ENCODE results near the gene UBXN1.
"Not testable (repeated sequence)": the region's sequence is repeated elsewhere in the genome, so short reads cannot be mapped to it uniquely, and the experiment has no call there.

The UBXN1 gene

GRCh38 chr11:62656796-62657429 is 22.0 kb downstream of the UBXN1 start:
- Histone ChIP-seq H3K27me3 (ENCODE audit: control insufficient read depth, insufficient read depth, low read length) (no peaks in the 10 kb centered on the region), H3K9me3 (ENCODE audit: control insufficient read depth, insufficient read depth, low read length) (no peaks in the 10 kb centered on the region), H3K4me3 (ENCODE audit: low read length) (no peak overlapping the region), H3K36me3 (ENCODE audit: control insufficient read depth, insufficient read depth, low read length) (no peaks in the 10 kb centered on the region), H3K27ac (ENCODE audit: low read length) (no peak overlapping the region), H3K4me1 (ENCODE audit: control insufficient read depth, insufficient read depth, low read length) (no peaks in the 10 kb centered on the region)
- no CpG with 5 or more reads among the region's 5 CpGs for WGBS (ENCODE audit: insufficient coverage, insufficient read length)
- DNase-seq (ENCODE audit: low read depth, low spot score) = no peak

DNA sequence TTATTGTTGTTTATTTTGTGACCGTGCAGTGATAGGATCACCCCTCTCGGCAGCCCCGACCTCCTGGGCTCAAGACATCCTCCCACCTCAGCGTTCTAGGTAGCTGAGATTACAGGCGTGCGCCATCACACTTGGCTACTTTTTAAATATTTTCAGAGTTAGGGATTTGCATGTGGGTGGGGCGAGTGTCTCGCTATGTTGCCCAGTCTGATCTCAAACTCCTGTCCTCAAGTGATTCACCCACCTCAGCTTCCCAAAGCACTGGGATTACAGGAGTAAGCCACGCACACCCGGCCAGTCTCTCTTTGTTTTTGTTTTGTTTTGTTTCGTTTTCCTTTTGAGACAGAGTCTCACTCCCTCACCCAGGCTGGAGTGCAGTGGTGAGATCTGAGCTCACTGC is 24.6 kb downstream of the UBXN1 start:
- Histone ChIP-seq H3K4me3 (ENCODE audit: low read length) (no peak overlapping the region), H3K27me3 (ENCODE audit: control insufficient read depth, insufficient read depth, low read length) (no peaks in the 10 kb centered on the region), H3K4me1 (ENCODE audit: control insufficient read depth, insufficient read depth, low read length) (no peaks in the 10 kb centered on the region), H3K36me3 (ENCODE audit: control insufficient read depth, insufficient read depth, low read length) (peaks cover 4% of the 10 kb centered on the region), H3K9me3 (ENCODE audit: control insufficient read depth, insufficient read depth, low read length) (no peaks in the 10 kb centered on the region), H3K27ac (ENCODE audit: low read length) (no peak overlapping the region)
- 100% methylated on average over 1 of the region's 11 CpGs for WGBS (ENCODE audit: insufficient coverage, insufficient read length)
- no peak for DNase-seq (ENCODE audit: low read depth, low spot score)

DNA sequence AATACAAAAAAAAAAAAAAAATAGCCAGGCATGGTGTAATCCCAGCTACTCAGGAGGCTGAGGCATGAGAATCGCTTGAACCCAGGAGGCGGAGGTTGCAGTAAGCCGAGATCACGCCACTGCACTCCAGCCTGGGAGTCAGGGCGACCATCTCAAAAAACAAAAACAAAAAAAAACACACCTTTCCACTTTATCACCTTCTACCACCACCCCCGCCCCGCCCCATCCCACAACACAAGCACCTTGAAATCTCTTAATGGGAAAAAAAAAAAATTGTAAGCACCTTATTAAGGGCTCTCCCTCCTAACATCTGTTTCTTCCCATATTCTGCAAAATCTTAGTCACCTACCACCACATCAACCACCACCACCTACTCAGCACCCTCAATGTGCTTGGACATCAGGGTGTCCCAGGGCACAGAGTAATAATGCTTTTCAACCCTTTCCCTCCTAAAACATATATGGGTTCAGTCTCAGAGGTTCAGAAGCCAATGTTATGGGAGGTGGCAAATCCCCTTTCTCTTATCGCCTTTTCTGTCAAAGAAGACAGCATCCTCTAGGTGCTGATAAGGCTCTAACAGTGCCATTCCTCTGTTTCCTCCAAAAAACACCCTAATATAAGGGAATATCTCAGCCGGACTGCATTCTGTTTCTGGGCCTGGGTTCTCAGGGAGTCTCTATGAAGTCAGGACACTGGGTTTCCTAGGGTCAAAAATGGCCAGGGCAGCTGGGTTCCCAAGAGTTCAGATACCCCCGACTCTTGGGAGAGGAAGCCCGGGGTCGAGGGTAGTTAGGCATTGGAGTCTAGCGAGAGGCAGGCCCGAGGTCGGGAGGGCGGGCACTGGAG is 26.5 kb downstream of the UBXN1 start:
- Histone ChIP-seq H3K4me1 (ENCODE audit: control insufficient read depth, insufficient read depth, low read length) (no peaks in the 10 kb centered on the region), H3K36me3 (ENCODE audit: control insufficient read depth, insufficient read depth, low read length) (peaks cover 13% of the 10 kb centered on the region), H3K27ac (ENCODE audit: low read length) (no peak overlapping the region), H3K4me3 (ENCODE audit: low read length) (peak overlapping the region; percentile 98), H3K9me3 (ENCODE audit: control insufficient read depth, insufficient read depth, low read length) (no peaks in the 10 kb centered on the region), H3K27me3 (ENCODE audit: control insufficient read depth, insufficient read depth, low read length) (no peaks in the 10 kb centered on the region)
- WGBS (ENCODE audit: insufficient coverage, insufficient read length) = no CpG with 5 or more reads among the region's 16 CpGs
- DNase-seq (ENCODE audit: low read depth, low spot score) = no peak

DNA sequence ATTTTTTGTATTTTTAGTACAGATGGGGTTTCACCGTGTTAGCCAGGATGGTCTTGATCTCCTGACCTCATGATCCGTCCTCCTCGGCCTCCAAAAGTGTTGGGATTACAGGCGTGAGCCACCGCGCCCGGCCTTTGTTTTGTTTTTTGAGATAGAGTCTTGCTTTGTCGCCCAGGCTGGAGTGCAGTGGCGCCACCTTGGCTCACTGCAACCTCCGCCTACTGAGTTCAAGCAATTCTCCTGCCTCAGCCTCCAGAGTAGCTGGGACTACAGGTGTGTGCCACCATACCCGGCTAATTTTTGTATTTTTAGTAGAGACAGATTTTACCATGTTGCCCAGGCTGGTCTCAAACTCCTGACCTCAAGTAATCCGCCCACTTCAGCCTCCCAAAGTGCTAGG is 28.6 kb downstream of the UBXN1 start:
- H3K27ac ChIP-seq (ENCODE audit: low read length) = not testable (repeated sequence)

DNA sequence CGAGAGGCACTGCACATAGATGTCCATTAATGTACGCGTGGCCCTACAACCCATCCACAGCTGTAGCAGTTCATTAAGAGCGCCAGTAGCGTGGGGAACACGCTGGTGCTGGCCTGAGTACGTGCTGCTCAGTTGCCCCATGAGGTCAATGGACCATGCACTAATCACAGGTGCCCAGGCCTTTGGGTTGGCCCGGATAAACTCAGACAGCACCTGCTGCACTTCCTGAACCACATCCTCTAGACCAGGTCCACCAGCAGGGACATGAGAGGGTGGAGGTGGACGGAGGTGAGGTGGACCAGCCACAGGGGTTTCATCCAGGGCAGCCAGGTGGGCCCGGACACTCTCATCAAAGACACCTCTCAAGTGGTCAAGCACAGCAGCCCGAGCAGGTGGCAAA is 29.4 kb downstream of the UBXN1 start:
- peaks cover 13% of the 10 kb centered on the region for H3K36me3 ChIP-seq (ENCODE audit: control insufficient read depth, insufficient read depth, low read length)
- H3K27ac ChIP-seq (ENCODE audit: low read length) = no peak overlapping the region
- no peak for DNase-seq (ENCODE audit: low read depth, low spot score)
- no peak overlapping the region for H3K4me3 ChIP-seq (ENCODE audit: low read length)
- H3K9me3 ChIP-seq (ENCODE audit: control insufficient read depth, insufficient read depth, low read length) = no peaks in the 10 kb centered on the region
- no CpG with 5 or more reads among the region's 11 CpGs for WGBS (ENCODE audit: insufficient coverage, insufficient read length)
- no peaks in the 10 kb centered on the region for H3K27me3 ChIP-seq (ENCODE audit: control insufficient read depth, insufficient read depth, low read length)
- H3K4me1 ChIP-seq (ENCODE audit: control insufficient read depth, insufficient read depth, low read length) = no peaks in the 10 kb centered on the region

More for the DNA sequence above, 28.6 kb downstream of the UBXN1 start:
- DNase-seq (ENCODE audit: low read depth, low spot score); H3K4me1 ChIP-seq (ENCODE audit: control insufficient read depth, insufficient read depth, low read length); H3K4me3 ChIP-seq (ENCODE audit: low read length); H3K27me3 ChIP-seq (ENCODE audit: control insufficient read depth, insufficient read depth, low read length); H3K9me3 ChIP-seq (ENCODE audit: control insufficient read depth, insufficient read depth, low read length): not testable (repeated sequence)
- peaks cover 13% of the 10 kb centered on the region for H3K36me3 ChIP-seq (ENCODE audit: control insufficient read depth, insufficient read depth, low read length)
- no CpG with 5 or more reads among the region's 12 CpGs for WGBS (ENCODE audit: insufficient coverage, insufficient read length)

DNA sequence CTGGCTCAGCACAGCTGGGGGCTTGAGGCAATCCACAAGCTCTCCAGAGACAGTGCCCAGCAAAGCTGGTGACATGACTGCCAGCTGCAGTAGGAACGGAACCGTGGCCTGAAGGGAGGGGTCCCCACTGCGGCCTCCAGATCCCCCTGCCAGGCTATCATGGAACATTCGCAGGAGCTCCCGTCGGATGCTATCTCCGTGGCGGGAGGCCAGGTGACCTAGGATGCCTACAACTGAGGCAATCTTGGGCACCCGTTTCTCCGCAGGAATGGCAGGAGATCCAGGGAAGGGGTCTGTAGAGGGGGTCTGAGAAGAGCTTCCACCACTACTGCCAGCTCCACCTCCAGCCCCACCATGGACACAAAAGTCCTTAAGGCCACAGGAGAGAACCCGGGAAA is 29.9 kb downstream of the UBXN1 start:
- Histone ChIP-seq H3K36me3 (ENCODE audit: control insufficient read depth, insufficient read depth, low read length) (peaks cover 13% of the 10 kb centered on the region), H3K4me3 (ENCODE audit: low read length) (no peak overlapping the region), H3K4me1 (ENCODE audit: control insufficient read depth, insufficient read depth, low read length) (no peaks in the 10 kb centered on the region), H3K27me3 (ENCODE audit: control insufficient read depth, insufficient read depth, low read length) (no peaks in the 10 kb centered on the region), H3K27ac (ENCODE audit: low read length) (no peak overlapping the region), H3K9me3 (ENCODE audit: control insufficient read depth, insufficient read depth, low read length) (no peaks in the 10 kb centered on the region)
- no peak for DNase-seq (ENCODE audit: low read depth, low spot score)
- WGBS (ENCODE audit: insufficient coverage, insufficient read length) = no CpG with 5 or more reads among the region's 11 CpGs

DNA sequence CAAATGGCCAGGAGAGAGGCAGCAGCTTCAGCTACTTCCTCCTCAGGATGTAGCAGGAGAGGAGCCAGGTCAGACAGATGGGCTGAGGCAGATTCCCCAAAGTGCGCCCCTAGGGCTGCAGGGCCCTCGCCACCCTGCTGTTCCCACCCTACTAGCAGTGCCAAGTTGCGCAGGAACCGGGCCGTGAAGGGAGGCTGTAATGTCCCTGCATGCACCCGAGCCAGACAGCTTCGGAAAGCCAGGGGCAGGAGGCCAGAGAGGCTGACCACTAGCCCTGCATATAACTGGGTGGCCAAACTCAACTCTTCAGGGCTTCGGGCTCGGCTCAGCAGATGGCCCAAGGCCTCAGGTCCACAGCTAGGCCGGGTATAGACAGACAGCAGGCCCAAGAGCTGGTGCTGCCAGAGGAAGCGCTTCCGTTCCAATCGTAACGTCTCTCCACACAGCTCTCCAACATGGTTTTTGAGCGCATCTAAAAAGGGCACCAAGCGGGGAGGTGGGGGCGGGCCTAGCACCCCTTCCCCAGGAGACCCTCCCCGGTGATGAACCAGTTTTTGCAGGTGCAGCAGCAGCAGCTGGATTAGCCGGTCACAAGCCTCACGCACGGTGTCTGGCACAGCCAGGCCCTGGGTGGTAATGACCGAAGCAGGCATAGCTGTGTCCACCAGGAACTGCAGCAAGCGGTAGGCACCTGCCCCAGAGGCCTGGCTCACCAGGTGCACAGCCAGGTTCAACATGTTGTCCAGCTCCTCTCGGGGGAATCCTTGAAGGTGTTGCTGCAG is 30.5 kb downstream of the UBXN1 start:
- WGBS (ENCODE audit: insufficient coverage, insufficient read length) = no CpG with 5 or more reads among the region's 24 CpGs
- no peaks in the 10 kb centered on the region for H3K27me3 ChIP-seq (ENCODE audit: control insufficient read depth, insufficient read depth, low read length)
- H3K4me1 ChIP-seq (ENCODE audit: control insufficient read depth, insufficient read depth, low read length) = no peaks in the 10 kb centered on the region
- H3K36me3 ChIP-seq (ENCODE audit: control insufficient read depth, insufficient read depth, low read length) = peaks cover 13% of the 10 kb centered on the region
- no peak for DNase-seq (ENCODE audit: low read depth, low spot score)
- H3K9me3 ChIP-seq (ENCODE audit: control insufficient read depth, insufficient read depth, low read length) = no peaks in the 10 kb centered on the region
- H3K27ac ChIP-seq (ENCODE audit: low read length) = no peak overlapping the region
- no peak overlapping the region for H3K4me3 ChIP-seq (ENCODE audit: low read length)

GRCh38 chr11:62647609-62648005 is 31.3 kb downstream of the UBXN1 start:
- WGBS (ENCODE audit: insufficient coverage, insufficient read length) = no CpG with 5 or more reads among the region's 6 CpGs
- Histone ChIP-seq H3K4me3 (ENCODE audit: low read length) (no peak overlapping the region), H3K27ac (ENCODE audit: low read length) (no peak overlapping the region), H3K4me1 (ENCODE audit: control insufficient read depth, insufficient read depth, low read length) (no peaks in the 10 kb centered on the region), H3K27me3 (ENCODE audit: control insufficient read depth, insufficient read depth, low read length) (no peaks in the 10 kb centered on the region), H3K9me3 (ENCODE audit: control insufficient read depth, insufficient read depth, low read length) (no peaks in the 10 kb centered on the region), H3K36me3 (ENCODE audit: control insufficient read depth, insufficient read depth, low read length) (peaks cover 15% of the 10 kb centered on the region)
- DNase-seq (ENCODE audit: low read depth, low spot score) = no peak

DNA sequence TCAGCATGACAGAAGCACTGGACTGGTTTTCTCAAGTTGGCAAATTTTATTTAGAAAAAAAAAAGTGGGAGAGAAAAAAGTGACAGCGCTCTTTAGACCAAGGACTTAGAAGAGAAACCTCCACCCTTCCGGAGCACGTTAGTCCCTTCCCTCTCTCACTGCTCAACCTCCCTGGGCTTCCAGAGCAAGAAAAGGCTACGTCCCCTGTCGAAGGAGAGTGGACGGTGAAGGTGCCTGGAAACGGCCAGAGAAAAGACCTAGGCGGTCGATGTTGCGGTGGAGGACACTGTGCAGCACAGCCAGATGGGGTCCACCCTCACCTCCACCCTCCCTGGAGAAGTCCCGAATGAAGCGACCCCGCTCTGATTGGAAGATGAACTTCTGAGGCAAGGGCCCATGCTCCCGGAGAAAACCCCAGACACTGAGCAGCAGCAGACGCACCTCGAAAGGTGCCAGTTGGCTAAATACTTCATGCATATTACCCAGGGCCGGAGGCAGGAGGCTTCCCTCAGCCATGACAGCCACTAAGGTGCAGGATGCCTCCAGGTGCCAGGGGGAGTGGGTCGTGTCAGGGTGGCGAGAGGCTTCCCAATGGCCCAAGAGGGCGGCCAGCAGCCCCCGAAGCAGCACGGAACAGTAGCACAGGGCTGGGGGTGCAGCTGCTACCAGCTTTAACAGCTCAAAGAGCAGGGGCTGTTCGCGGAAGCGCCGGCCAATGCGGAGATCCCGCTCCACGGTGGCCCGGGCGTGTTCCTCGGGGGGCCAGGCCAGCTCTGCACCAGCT is 31.9 kb downstream of the UBXN1 start:
- Histone ChIP-seq H3K4me3 (ENCODE audit: low read length) (no peak overlapping the region), H3K4me1 (ENCODE audit: control insufficient read depth, insufficient read depth, low read length) (no peaks in the 10 kb centered on the region), H3K36me3 (ENCODE audit: control insufficient read depth, insufficient read depth, low read length) (peaks cover 15% of the 10 kb centered on the region), H3K9me3 (ENCODE audit: control insufficient read depth, insufficient read depth, low read length) (no peaks in the 10 kb centered on the region), H3K27ac (ENCODE audit: low read length) (no peak overlapping the region), H3K27me3 (ENCODE audit: control insufficient read depth, insufficient read depth, low read length) (no peaks in the 10 kb centered on the region)
- no peak for DNase-seq (ENCODE audit: low read depth, low spot score)
- no CpG with 5 or more reads among the region's 32 CpGs for WGBS (ENCODE audit: insufficient coverage, insufficient read length)
